Neuronal stem cell (in vitro differentiated cells): Measurements from ENCODE around the gene MARCHF9.
A peak's percentile ranks its signal among the peaks of the same experiment; 100 is the strongest.

Source experiments
- DNase-seq: peaks from one replicate; pipeline ENCODE4 v3.0.0-alpha.2; 2013; ENCODE audit warnings: low spot score
- H2AFZ ChIP-seq: one replicate; pipeline ENCODE4 v1.6.1; 2013; ENCODE audit warnings: mild to moderate bottlenecking, low read length, inconsistent platforms
- H2AK5ac ChIP-seq: 2 replicates; pipeline ENCODE4 v1.6.1; 2013; ENCODE audit warnings: low read depth, mild to moderate bottlenecking, inconsistent platforms, low read length, moderate library complexity, mixed read lengths
- H2BK120ac ChIP-seq: 2 replicates; pipeline ENCODE4 v1.6.1; 2013; ENCODE audit warnings: low read depth, mild to moderate bottlenecking, inconsistent platforms, low read length, moderate library complexity, mixed read lengths
- H2BK12ac ChIP-seq: one replicate; pipeline ENCODE4 v1.6.1; 2013; ENCODE audit warnings: low read length, inconsistent platforms
- H2BK15ac ChIP-seq: 2 replicates; pipeline ENCODE4 v1.6.1; 2013; ENCODE audit warnings: mild to moderate bottlenecking, low read length, inconsistent platforms, mixed read lengths
- H2BK5ac ChIP-seq: one replicate; pipeline ENCODE4 v1.6.1; 2013; ENCODE audit warnings: inconsistent platforms, mild to moderate bottlenecking, low read length, moderate library complexity
- H3K14ac ChIP-seq: one replicate; pipeline ENCODE4 v1.6.1; 2013; ENCODE audit warnings: low read length, inconsistent platforms
- H3K18ac ChIP-seq: 2 replicates; pipeline ENCODE4 v1.6.1; 2013; ENCODE audit warnings: low read length, inconsistent platforms
- H3K23ac ChIP-seq: 2 replicates; pipeline ENCODE4 v1.6.1; 2013; ENCODE audit warnings: low read depth, mild to moderate bottlenecking, mixed read lengths, low read length, inconsistent platforms; ENCODE audit not compliant: poor library complexity
- H3K27ac ChIP-seq: replicated peaks from 3 replicates; pipeline ENCODE4 v1.5.1; 2013; ENCODE audit warnings: low read length, inconsistent platforms
- H3K27me3 ChIP-seq, 3 experiments: 2 replicates each; pipeline ENCODE4 v1.6.1; 2013; ENCODE audit warnings: low read length in 3 of 3, mild to moderate bottlenecking in 2 of 3, inconsistent platforms in 1 of 3, low read depth in 1 of 3, mixed read lengths in 1 of 3, moderate library complexity in 1 of 3; ENCODE audit not compliant: control insufficient read depth in 3 of 3, insufficient read depth in 3 of 3
- H3K36me3 ChIP-seq, 2 donors: replicated peaks in 1 of 2; 2 replicates each; pipeline ENCODE4 v1.6.1; 2013; ENCODE audit warnings: low read length in 2 of 2; ENCODE audit not compliant: control insufficient read depth in 2 of 2, insufficient read depth in 2 of 2
- H3K4ac ChIP-seq: 2 replicates; pipeline ENCODE4 v1.6.1; 2013; ENCODE audit warnings: inconsistent platforms, mild to moderate bottlenecking, low read length, moderate library complexity
- H3K4me1 ChIP-seq, 2 donors: 1 replicate in 1 of 2; 2 replicates in 1 of 2; pipeline ENCODE4 v1.6.1; 2013; ENCODE audit warnings: low read length in 2 of 2, low read depth in 1 of 2; ENCODE audit not compliant: control insufficient read depth in 2 of 2, insufficient read depth in 1 of 2
- H3K4me2 ChIP-seq: one replicate; pipeline ENCODE4 v1.6.1; 2013; ENCODE audit warnings: mild to moderate bottlenecking, low read length, inconsistent platforms; ENCODE audit not compliant: insufficient read depth, poor library complexity, severe bottlenecking
- H3K4me3 ChIP-seq, 2 donors: 2 replicates each; pipeline ENCODE4 v1.5.1; 2013; ENCODE audit warnings: low read length in 2 of 2, mild to moderate bottlenecking in 2 of 2, inconsistent platforms in 1 of 2, moderate library complexity in 1 of 2
- H3K79me1 ChIP-seq: one replicate; pipeline ENCODE4 v1.6.1; 2013; ENCODE audit warnings: low read depth, mild to moderate bottlenecking, inconsistent platforms, low read length, moderate library complexity
- H3K9ac ChIP-seq: one replicate; pipeline ENCODE4 v1.6.1; 2013; ENCODE audit warnings: mild to moderate bottlenecking, low read depth, low read length, inconsistent platforms; ENCODE audit not compliant: poor library complexity
- H3K9me3 ChIP-seq, 2 donors: replicated peaks in 1 of 2; 2 replicates each; pipeline versions ENCODE3 to v1.6.1; 2013; ENCODE audit warnings: low read length in 2 of 2, mild to moderate bottlenecking in 2 of 2, inconsistent platforms in 1 of 2, low read depth in 1 of 2, mixed read lengths in 1 of 2, moderate library complexity in 1 of 2; ENCODE audit not compliant: control insufficient read depth in 2 of 2, insufficient read depth in 1 of 2
- H4K8ac ChIP-seq: one replicate; pipeline ENCODE4 v1.6.1; 2013; ENCODE audit warnings: low read depth, mild to moderate bottlenecking, inconsistent platforms, low read length, moderate library complexity
- H4K91ac ChIP-seq: one replicate; pipeline ENCODE4 v1.6.1; 2013; ENCODE audit warnings: low read length, low read depth, mild to moderate bottlenecking, inconsistent platforms; ENCODE audit not compliant: poor library complexity
- WGBS, 2 donors: extraction: QIAGEN DNeasy Blood & Tissue Kit; methylation state at CpG; one replicate each; pipeline ENCODE4 v1.1.7; 2013; ENCODE audit warnings: missing lambda C conversion rate in 2 of 2, mixed read lengths in 1 of 2; ENCODE audit not compliant: insufficient read length in 2 of 2, insufficient replicate concordance in 1 of 2; ENCODE audit errors: extremely low coverage in 2 of 2; 5-methylcytosine and 5-hydroxymethylcytosine counted together

Gene MARCHF9

GRCh38 chr12:57765003-57765697 lies 10.2 kb downstream of the MARCHF9 start:
- Histone ChIP-seq H3K4me3 (peak overlapping the region in 1 of 2 donors; percentile 53), H3K18ac (peak overlapping the region; percentile 49), H3K4me2 (peak overlapping the region; percentile 53), H3K79me1 (no peaks in the 10 kb centered on the region), H3K9ac (peak overlapping the region; percentile 17), H2BK120ac (no peak overlapping the region), H2AK5ac (peak overlapping the region; percentile 31), H3K14ac (no peak overlapping the region), H2AFZ (no peak overlapping the region), H2BK5ac (no peak overlapping the region), H3K9me3 (no peaks in the 10 kb centered on the region), H4K8ac (no peak overlapping the region), H3K4me1 (peaks cover 0 to 13% of the 10 kb centered on the region in 2 donors), H2BK15ac (no peak overlapping the region), H2BK12ac (no peak overlapping the region), H3K4ac (no peak overlapping the region), H3K27me3 (peaks cover 0 to 49% (median 22%) of the 10 kb centered on the region in 3 experiments), H3K27ac (no peak overlapping the region), H3K36me3 (peaks cover 10 to 69% of the 10 kb centered on the region in 2 donors), H4K91ac (no peak overlapping the region), H3K23ac (peak overlapping the region; percentile 87)
- DNase-seq = no peak
- no CpG with 5 or more reads among the region's 60 CpGs for WGBS, 2 donors

GRCh38 chr12:57765698-57766463 lies 11.0 kb downstream of the MARCHF9 start:
- Histone ChIP-seq H3K4me3 (no peak overlapping the region), H3K9me3 (no peaks in the 10 kb centered on the region), H2BK5ac (no peak overlapping the region), H3K27ac (no peak overlapping the region), H2BK12ac (no peak overlapping the region), H2AK5ac (no peak overlapping the region), H3K9ac (no peak overlapping the region), H3K18ac (peak overlapping the region; percentile 32), H3K14ac (no peak overlapping the region), H3K4ac (no peak overlapping the region), H4K8ac (no peak overlapping the region), H3K23ac (peak overlapping the region; percentile 86), H2BK15ac (no peak overlapping the region), H3K4me2 (no peak overlapping the region), H2AFZ (no peak overlapping the region), H3K4me1 (peaks cover 0 to 15% of the 10 kb centered on the region in 2 donors), H3K36me3 (peaks cover 10 to 72% of the 10 kb centered on the region in 2 donors), H4K91ac (no peak overlapping the region), H3K79me1 (no peaks in the 10 kb centered on the region), H3K27me3 (peaks cover 0 to 49% (median 22%) of the 10 kb centered on the region in 3 experiments), H2BK120ac (no peak overlapping the region)
- WGBS, 2 donors = no CpG with 5 or more reads among the region's 40 CpGs
- DNase-seq = no peak

GRCh38 chr12:57766464-57767304 lies 11.8 kb downstream of the MARCHF9 start, which contains the start of gene CYP27B1:
CYP27B1 (minus strand) TSS chr12:57767078; CDS start chr12:57767041, 37 bp downstream.
- WGBS, 2 donors = no CpG with 5 or more reads among the region's 38 CpGs
- Histone ChIP-seq H3K4me1 (peaks cover 0 to 20% of the 10 kb centered on the region in 2 donors), H2BK12ac (no peak within 1 kb of the TSS), H2AK5ac (no peak within 1 kb of the TSS), H2BK15ac (no peak within 1 kb of the TSS), H3K18ac (peak within 1 kb of the TSS; percentile 32), H2AFZ (no peak within 1 kb of the TSS), H3K4me2 (peak within 1 kb of the TSS; percentile 42), H4K8ac (no peak within 1 kb of the TSS), H3K4ac (no peak within 1 kb of the TSS), H3K4me3 (peak within 1 kb of the TSS in 1 of 2 donors; percentile 58), H3K23ac (peak within 1 kb of the TSS; percentile 86), H2BK120ac (no peak within 1 kb of the TSS), H3K9ac (no peak within 1 kb of the TSS), H3K79me1 (no peaks in the 10 kb centered on the region), H3K27ac (no peak within 1 kb of the TSS), H3K36me3 (peaks cover 10 to 67% of the 10 kb centered on the region in 2 donors), H2BK5ac (no peak within 1 kb of the TSS), H4K91ac (no peak within 1 kb of the TSS), H3K27me3 (peaks cover 0 to 49% (median 22%) of the 10 kb centered on the region in 3 experiments), H3K9me3 (no peaks in the 10 kb centered on the region), H3K14ac (no peak within 1 kb of the TSS)
- no peak for DNase-seq
